Keratinocyte (primary cell): ENCODE data around the gene MAD2L2. TPM values are rescaled to one million over a fixed set of nuclear protein-coding genes. Genes with fewer than 3 reads are reported as not detected.

Source experiments
- DNase-seq: peaks from one replicate; pipeline ENCODE4 v3.0.0-alpha.2; 2011; ENCODE audit warnings: low read depth, missing footprints, low spot score
- FAIRE-seq: peaks from 2 replicates; lab custom pipeline; 2011; peaks lifted over from hg19 to GRCh38; lab: Jason Lieb, UNC
- H2AFZ ChIP-seq: 2 replicates; pipeline ENCODE4 v1.6.0; 2012; ENCODE audit warnings: low read length, control low read depth, inconsistent platforms; ENCODE audit not compliant: control insufficient read depth
- H3K27ac ChIP-seq: 2 replicates; pipeline ENCODE4 v1.5.1; 2011; ENCODE audit warnings: low read length; ENCODE audit not compliant: control insufficient read depth, insufficient read depth
- H3K27me3 ChIP-seq: 3 replicates; pipeline ENCODE4 v1.6.0; 2011; ENCODE audit warnings: low read length; ENCODE audit not compliant: control insufficient read depth, insufficient read depth; ENCODE audit errors: extremely low read depth
- H3K36me3 ChIP-seq, 2 experiments: 2 replicates in 1 of 2; 3 replicates in 1 of 2; pipeline ENCODE4 v1.5.1; 2011; ENCODE audit warnings: low read length in 2 of 2, mild to moderate bottlenecking in 1 of 2; ENCODE audit not compliant: control insufficient read depth in 2 of 2, insufficient read depth in 2 of 2; ENCODE audit errors: extremely low read depth in 1 of 2
- H3K4me1 ChIP-seq: 3 replicates; pipeline ENCODE4 v1.5.1; 2011; ENCODE audit warnings: low read length; ENCODE audit not compliant: control insufficient read depth, insufficient read depth; ENCODE audit errors: extremely low read depth
- H3K4me2 ChIP-seq: 3 replicates; pipeline ENCODE4 v1.6.0; 2011; ENCODE audit warnings: low read depth, low read length; ENCODE audit not compliant: control insufficient read depth, insufficient read depth; ENCODE audit errors: extremely low read depth
- H3K4me3 ChIP-seq, 3 experiments: fragments of 200-600 bp in 1 of 3; sonication (generic) in 1 of 3; 2 replicates in 2 of 3; 3 replicates in 1 of 3; pipeline ENCODE4 v1.5.1; 2011 to 2016; ENCODE audit warnings: low read length in 3 of 3, mild to moderate bottlenecking in 3 of 3, control low read depth in 2 of 3, inconsistent platforms in 1 of 3, low read depth in 1 of 3, mixed read lengths in 1 of 3, mixed run types in 1 of 3, moderate library complexity in 1 of 3; ENCODE audit not compliant: control insufficient read depth in 2 of 3, insufficient read depth in 2 of 3; ENCODE audit errors: extremely low read depth in 1 of 3
- H3K79me2 ChIP-seq: 2 replicates; pipeline ENCODE4 v1.6.0; 2012; ENCODE audit warnings: low read length; ENCODE audit not compliant: control insufficient read depth, insufficient read depth
- H3K9ac ChIP-seq: 3 replicates; pipeline ENCODE4 v1.6.0; 2011; ENCODE audit warnings: low read length; ENCODE audit not compliant: control insufficient read depth, insufficient read depth; ENCODE audit errors: extremely low read depth
- H3K9me1 ChIP-seq: 3 replicates; pipeline ENCODE4 v1.6.0; 2011; ENCODE audit warnings: low read length; ENCODE audit not compliant: control insufficient read depth, insufficient read depth; ENCODE audit errors: extremely low read depth
- H3K9me3 ChIP-seq: 2 replicates; pipeline ENCODE4 v1.5.1; 2012; ENCODE audit warnings: low read depth, low read length; ENCODE audit not compliant: control insufficient read depth
- H4K20me1 ChIP-seq: 3 replicates; pipeline ENCODE4 v1.6.0; 2011; ENCODE audit warnings: low read length; ENCODE audit not compliant: control insufficient read depth, insufficient read depth; ENCODE audit errors: extremely low read depth
- CTCF ChIP-seq, 3 experiments: IDR thresholded peaks in 1 of 3; conservative IDR thresholded peaks in 1 of 3; optimal IDR thresholded peaks in 1 of 3; 2 replicates in 2 of 3; 3 replicates in 1 of 3; pipeline versions ENCODE3 to v1.5.1; 2011; ENCODE audit warnings: low read length in 3 of 3, mild to moderate bottlenecking in 3 of 3, moderate library complexity in 2 of 3, control low read depth in 1 of 3, inconsistent platforms in 1 of 3; ENCODE audit not compliant: insufficient read depth in 2 of 3; ENCODE audit errors: extremely low read depth in 1 of 3
- EZH2 ChIP-seq: IDR thresholded peaks from one replicate; pipeline ENCODE4 v1.6.1; 2012; ENCODE audit warnings: inconsistent platforms, mild to moderate bottlenecking, low read length, moderate library complexity
- dilution Hi-C: fragments of 300-500 bp; cut with MboI; formaldehyde crosslinking; loops from one replicate; pipeline ENCODE4 v1.7.0; 2020; ENCODE audit warnings: low sequenced_read_pairs; ENCODE audit not compliant: extremely low pct_ligation_motif_present
- polyA plus RNA-seq, 5 experiments: library from polyadenylated mRNA; depleted of rRNA in 3 of 5; stranded (reverse) in 3 of 5; stranded (forward) in 1 of 5; unstranded in 1 of 5; fragments of >200 nt; gene quantifications; 1 replicate in 1 of 5; 2 replicates in 3 of 5; 3 replicates in 1 of 5; pipeline versions ENCODE4 v1.2.1 to v1.2.3, GENCODE V29; 2011 to 2012; ENCODE audit warnings: missing spikeins in 2 of 5, low read depth in 1 of 5, low replicate concordance in 1 of 5

The MAD2L2 gene
- polyA plus RNA-seq, 1 donor (not counting 4 experiments of a cell fraction or from before 2014, with no cell fraction given): 24.8 TPM

DNA sequence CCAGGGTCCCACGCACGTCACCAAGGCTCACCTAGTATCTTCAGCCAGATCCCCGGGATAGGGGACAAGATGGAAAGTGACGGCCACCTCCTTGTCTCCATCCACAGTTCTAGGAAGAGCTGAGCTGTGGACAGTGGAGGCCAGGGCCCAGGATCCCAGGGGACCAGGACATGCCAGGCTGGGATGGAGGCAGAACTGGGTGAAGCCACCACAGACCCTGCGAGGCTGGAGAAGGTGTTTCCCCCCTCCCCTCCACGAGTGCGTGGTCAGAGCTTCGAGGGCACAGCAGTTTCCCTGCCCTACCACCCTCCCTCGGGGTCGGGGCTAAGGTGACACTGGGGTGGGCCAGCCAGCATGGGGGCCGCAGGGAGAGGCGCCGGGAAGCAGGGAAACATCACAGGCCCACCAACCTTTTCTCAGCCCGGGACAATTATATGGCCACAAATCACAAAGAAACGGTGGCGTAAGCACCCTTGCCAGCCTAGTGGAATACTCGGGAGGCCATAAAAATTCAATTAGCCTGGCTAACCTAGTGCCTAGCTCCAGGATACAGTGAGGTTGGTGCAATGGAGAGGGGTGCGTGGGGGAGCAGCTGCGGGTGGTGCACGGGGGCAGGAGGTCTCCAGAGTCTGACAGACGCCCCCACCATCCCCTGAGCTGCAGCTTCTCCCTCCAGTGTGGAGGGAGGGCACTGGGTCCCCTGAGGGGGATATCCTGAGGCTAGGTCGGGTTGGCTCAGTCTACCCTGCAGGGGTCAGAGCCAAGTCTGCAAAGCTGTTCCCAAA is 23.9 kb upstream of the MAD2L2 start:
- dilution Hi-C loops: no loop called here
- H3K27me3 ChIP-seq: peaks cover 57% of the 10 kb centered on the region
- H3K9me1 ChIP-seq: no peaks in the 10 kb centered on the region

DNA sequence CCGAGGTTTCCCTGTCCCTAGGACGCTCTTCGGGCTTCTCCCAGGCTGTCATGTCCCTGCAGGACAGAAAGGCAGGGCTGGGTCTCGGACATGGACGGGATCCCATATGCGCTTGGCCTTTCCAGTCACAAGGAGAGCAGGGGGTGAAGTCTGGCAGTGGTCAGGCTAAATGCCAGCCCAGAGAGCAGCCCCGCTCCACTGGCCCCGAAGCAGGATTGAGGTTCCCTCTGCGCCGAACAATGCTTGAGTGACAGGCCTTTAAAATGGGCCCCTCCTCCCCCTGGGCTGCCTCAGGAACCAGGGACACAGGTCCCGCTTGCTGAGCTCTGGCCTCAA is 23.2 kb upstream of the MAD2L2 start:
- Histone ChIP-seq H3K36me3 (no peaks in the 10 kb centered on the region), H3K79me2 (no peaks in the 10 kb centered on the region), H3K9me1 (no peaks in the 10 kb centered on the region), H3K4me3 (no peak overlapping the region), H3K9me3 (no peaks in the 10 kb centered on the region), H3K4me1 (peaks cover 3% of the 10 kb centered on the region), H3K27me3 (peaks cover 57% of the 10 kb centered on the region), H4K20me1 (no peaks in the 10 kb centered on the region), H2AFZ (no peak overlapping the region), H3K9ac (no peak overlapping the region), H3K27ac (no peak overlapping the region), H3K4me2 (no peak overlapping the region)
- dilution Hi-C loops: no loop called here
- no peak for TF ChIP-seq CTCF (optimal IDR thresholded peaks at IDR 0.05 in 1 of 3, IDR thresholded peaks at IDR 0.05 in 1 of 3, conservative IDR thresholded peaks at IDR 0.05 in 1 of 3; ENCODE audit: extremely low read depth in 1 of 3, insufficient read depth in 2 of 3, low read length in 3 of 3)
- TF ChIP-seq EZH2: no peak
- DNase-seq (no peak), FAIRE-seq (no peak)

More for the DNA sequence above, 23.9 kb upstream of the MAD2L2 start:
- Histone ChIP-seq H3K36me3 (no peaks in the 10 kb centered on the region), H3K79me2 (no peaks in the 10 kb centered on the region), H2AFZ (no peak overlapping the region), H3K4me1 (peaks cover 3% of the 10 kb centered on the region), H3K27ac (no peak overlapping the region), H3K4me2 (no peak overlapping the region), H3K9me3 (no peaks in the 10 kb centered on the region), H3K4me3 (no peak overlapping the region), H3K9ac (no peak overlapping the region), H4K20me1 (no peaks in the 10 kb centered on the region)
- FAIRE-seq (no peak), DNase-seq (no peak)
- TF ChIP-seq CTCF (optimal IDR thresholded peaks at IDR 0.05 in 1 of 3, IDR thresholded peaks at IDR 0.05 in 1 of 3, conservative IDR thresholded peaks at IDR 0.05 in 1 of 3; ENCODE audit: extremely low read depth in 1 of 3, insufficient read depth in 2 of 3, low read length in 3 of 3): no peak
- no peak for TF ChIP-seq EZH2
